H9 (cell line): ENCODE data around the gene CYBC1. TPM values are rescaled to one million over a fixed set of nuclear protein-coding genes. Genes with fewer than 3 reads are reported as not detected.
"Not testable (repeated sequence)": the region's sequence is repeated elsewhere in the genome, so short reads cannot be mapped to it uniquely, and the experiment has no call there.

ENCODE experiments used
- DNase-seq: peaks from one replicate; pipeline ENCODE4 v3.0.0-alpha.2; 2017
- H2AFZ ChIP-seq: one replicate; pipeline ENCODE4 v1.6.1; 2013; ENCODE audit warnings: mild to moderate bottlenecking, low read length, control low read depth, moderate library complexity
- H2AK5ac ChIP-seq: 2 replicates; pipeline ENCODE4 v1.6.1; 2013; ENCODE audit warnings: low read length, control low read depth, mixed read lengths; ENCODE audit not compliant: insufficient read length
- H2BK120ac ChIP-seq: one replicate; pipeline ENCODE4 v1.6.1; 2013; ENCODE audit warnings: low read depth, mild to moderate bottlenecking, low read length, control low read depth, inconsistent platforms; ENCODE audit not compliant: poor library complexity, severe bottlenecking
- H2BK12ac ChIP-seq: 2 replicates; pipeline ENCODE4 v1.6.1; 2013; ENCODE audit warnings: low read length, control low read depth, mixed read lengths, low read depth; ENCODE audit not compliant: insufficient read length
- H2BK15ac ChIP-seq: 2 replicates; pipeline ENCODE4 v1.6.1; 2013; ENCODE audit warnings: low read depth, low read length, control low read depth
- H2BK20ac ChIP-seq: one replicate; pipeline ENCODE4 v1.6.1; 2013; ENCODE audit warnings: low read depth, mild to moderate bottlenecking, low read length, control low read depth, inconsistent platforms; ENCODE audit not compliant: poor library complexity, severe bottlenecking
- H2BK5ac ChIP-seq: 2 replicates; pipeline ENCODE4 v1.6.1; 2013; ENCODE audit warnings: low read length, control low read depth, mixed read lengths; ENCODE audit not compliant: insufficient read length
- H3K14ac ChIP-seq: 2 replicates; pipeline ENCODE4 v1.6.1; 2013; ENCODE audit warnings: low read length, control low read depth; ENCODE audit not compliant: insufficient read depth
- H3K18ac ChIP-seq: 2 replicates; pipeline ENCODE4 v1.6.1; 2013; ENCODE audit warnings: low read depth, mild to moderate bottlenecking, mixed read lengths, low read length, control low read depth; ENCODE audit not compliant: insufficient read length
- H3K23ac ChIP-seq: 2 replicates; pipeline ENCODE4 v1.6.1; 2013; ENCODE audit warnings: low read length, control low read depth, mixed read lengths, low read depth; ENCODE audit not compliant: insufficient read length
- H3K23me2 ChIP-seq: 2 replicates; pipeline ENCODE4 v1.6.1; 2013; ENCODE audit warnings: low read depth, mild to moderate bottlenecking, mixed read lengths, low read length, control low read depth; ENCODE audit not compliant: insufficient read length, poor library complexity, severe bottlenecking
- H3K27ac ChIP-seq: 2 replicates; pipeline ENCODE4 v1.5.1; 2013; ENCODE audit warnings: low read length, control low read depth, mixed read lengths, low read depth; ENCODE audit not compliant: insufficient read length
- H3K27me3 ChIP-seq: 2 replicates; pipeline ENCODE4 v1.6.1; 2013; ENCODE audit warnings: low read length, control low read depth, inconsistent platforms; ENCODE audit not compliant: insufficient read depth
- H3K4ac ChIP-seq: 2 replicates; pipeline ENCODE4 v1.6.1; 2013; ENCODE audit warnings: low read depth, mild to moderate bottlenecking, control low read depth, inconsistent platforms, low read length, moderate library complexity
- H3K4me1 ChIP-seq: 2 replicates; pipeline ENCODE4 v1.6.1; 2013; ENCODE audit warnings: low read length, control low read depth, inconsistent platforms; ENCODE audit not compliant: insufficient read depth
- H3K4me2 ChIP-seq: 2 replicates; pipeline ENCODE4 v1.6.1; 2013; ENCODE audit warnings: low read length, control low read depth, mixed read lengths; ENCODE audit not compliant: insufficient read length, insufficient read depth
- H3K56ac ChIP-seq: 2 replicates; pipeline ENCODE4 v1.6.1; 2013; ENCODE audit warnings: low read depth, mild to moderate bottlenecking, mixed read lengths, low read length, control low read depth; ENCODE audit not compliant: insufficient read length
- H3K79me1 ChIP-seq: 2 replicates; pipeline ENCODE4 v1.6.1; 2013; ENCODE audit warnings: low read depth, mild to moderate bottlenecking, moderate library complexity, low read length, control low read depth, inconsistent platforms; ENCODE audit not compliant: insufficient read depth, poor library complexity, severe bottlenecking
- H3K79me2 ChIP-seq: 2 replicates; pipeline ENCODE4 v1.6.1; 2013; ENCODE audit warnings: low read length, control low read depth, inconsistent platforms; ENCODE audit not compliant: insufficient read depth
- H3K9ac ChIP-seq: 2 replicates; pipeline ENCODE4 v1.6.1; 2013; ENCODE audit warnings: low read length, control low read depth, mixed read lengths; ENCODE audit not compliant: insufficient read length; ENCODE audit errors: extremely low read depth
- H3K9me3 ChIP-seq: one replicate; pipeline ENCODE4 v1.6.1; 2013; ENCODE audit warnings: low read depth, low read length, inconsistent platforms; ENCODE audit not compliant: control insufficient read depth
- H3T11ph ChIP-seq: one replicate; pipeline ENCODE4 v1.6.1; 2013; ENCODE audit warnings: mild to moderate bottlenecking, low read length, control low read depth, inconsistent platforms
- H4K20me1 ChIP-seq: one replicate; pipeline ENCODE4 v1.6.1; 2013; ENCODE audit not compliant: control insufficient read depth, insufficient read length, insufficient read depth
- H4K5ac ChIP-seq: 2 replicates; pipeline ENCODE4 v1.6.1; 2013; ENCODE audit warnings: low read depth, mild to moderate bottlenecking, mixed read lengths, low read length, control low read depth; ENCODE audit not compliant: insufficient read length
- H4K8ac ChIP-seq: replicated peaks from 2 replicates; pipeline ENCODE4 v1.6.1; 2013; ENCODE audit warnings: low read length, control low read depth, mixed read lengths, low read depth; ENCODE audit not compliant: insufficient read length
- H4K91ac ChIP-seq: 2 replicates; pipeline ENCODE4 v1.6.1; 2013; ENCODE audit warnings: low read depth, mild to moderate bottlenecking, moderate library complexity, mixed read lengths, low read length, control low read depth; ENCODE audit not compliant: insufficient read length
- H3K27ac Mint-ChIP-seq, 3 experiments: 2 replicates in 2 of 3; 3 replicates in 1 of 3; pipeline ENCODE4 v1.8.0; 2020 to 2021; ENCODE audit warnings: mixed read lengths in 3 of 3, mild to moderate bottlenecking in 1 of 3, moderate library complexity in 1 of 3
- H3K27me3 Mint-ChIP-seq: 2 replicates; pipeline ENCODE4 v1.8.0; 2021; ENCODE audit warnings: low read depth, mild to moderate bottlenecking, moderate library complexity, mixed read lengths
- H3K36me3 Mint-ChIP-seq, 3 experiments: 2 replicates in 2 of 3; 3 replicates in 1 of 3; pipeline ENCODE4 v1.8.0; 2020 to 2021; ENCODE audit warnings: low read depth in 3 of 3, mixed read lengths in 3 of 3; ENCODE audit not compliant: insufficient read depth in 1 of 3
- H3K4me1 Mint-ChIP-seq, 2 experiments: 2 replicates each; pipeline ENCODE4 v1.8.0; 2020; ENCODE audit warnings: mixed read lengths in 2 of 2
- H3K4me3 Mint-ChIP-seq, 2 experiments: 2 replicates in 1 of 2; 3 replicates in 1 of 2; pipeline ENCODE4 v1.8.0; 2020 to 2021; ENCODE audit warnings: mild to moderate bottlenecking in 2 of 2, mixed read lengths in 2 of 2, moderate library complexity in 1 of 2
- H3K9me3 Mint-ChIP-seq, 2 experiments: 2 replicates in 1 of 2; 3 replicates in 1 of 2; pipeline ENCODE4 v1.8.0; 2020; ENCODE audit warnings: mild to moderate bottlenecking in 2 of 2, mixed read lengths in 2 of 2, moderate library complexity in 1 of 2
- CTCF ChIP-seq: fragments of 200-600 bp; sonication (generic); conservative IDR thresholded peaks from 3 replicates; pipeline ENCODE4 v1.8.0; 2021; ENCODE audit warnings: antibody characterized with exemption, mild to moderate bottlenecking
- WGBS: extraction: QIAGEN DNeasy Blood & Tissue Kit; methylation state at CpG from one replicate; pipeline ENCODE4 v1.1.7; 2013; ENCODE audit warnings: missing lambda C conversion rate, low lambda C conversion rate, mixed read lengths; ENCODE audit not compliant: insufficient read length; ENCODE audit errors: extremely low coverage; 5-methylcytosine and 5-hydroxymethylcytosine counted together
- total RNA-seq: library from RNA; stranded (reverse); gene quantifications from 2 replicates; pipeline ENCODE4 v1.2.1, GENCODE V29; 2021

CYBC1 gene
- total RNA-seq, 1 experiment from 2014 or later, result 81.7 TPM

- Histone ChIP-seq H3T11ph (no peak overlapping the region), H3K14ac (no peak overlapping the region), H2BK5ac (no peak overlapping the region), H3K27me3 (no peaks in the 10 kb centered on the region), H3K9ac (no peak overlapping the region), H2AK5ac (no peak overlapping the region), H3K4ac (no peak overlapping the region), H3K56ac (no peak overlapping the region), H3K23ac (no peak overlapping the region), H3K79me2 (no peaks in the 10 kb centered on the region), H3K18ac (no peak overlapping the region), H2BK20ac (no peak overlapping the region), H2BK120ac (no peak overlapping the region), H3K4me1 (no peaks in the 10 kb centered on the region), H3K4me2 (no peak overlapping the region), H3K79me1 (no peaks in the 10 kb centered on the region), H4K20me1 (no peaks in the 10 kb centered on the region), H2BK15ac (no peak overlapping the region), H3K9me3 (no peaks in the 10 kb centered on the region), H3K27ac (no peak overlapping the region), H2AFZ (no peak overlapping the region), H4K8ac (no peak overlapping the region), H4K91ac (no peak overlapping the region), H2BK12ac (no peak overlapping the region), H4K5ac (no peak overlapping the region), H3K23me2 (peaks cover 6% of the 10 kb centered on the region)
- DNase-seq, result no peak
- TF ChIP-seq CTCF, result no peak
- H3K27ac Mint-ChIP-seq, result peak overlapping the region; percentile 13 to 88 (median 23); a peak in 3 of 7 replicates
- H3K4me3 Mint-ChIP-seq, result no peak overlapping the region; a peak in 1 of 5 replicates
- peaks cover 9 to 11% of the 10 kb centered on the region in 2 experiments for H3K4me1 Mint-ChIP-seq
- no peaks in the 10 kb centered on the region; the same call in 1 of the 2 replicates for H3K27me3 Mint-ChIP-seq
- peaks cover 29 to 68% (median 63%) of the 10 kb centered on the region in 3 experiments for H3K36me3 Mint-ChIP-seq
- no peaks in the 10 kb centered on the region; a peak in 2 of 5 replicates for H3K9me3 Mint-ChIP-seq
- no CpG with 5 or more reads among the region's 10 CpGs for WGBS
Measured at GRCh38 chr17:82461827-82462524, 11.4 kb upstream of the CYBC1 start.

- not testable (repeated sequence) for H3K56ac ChIP-seq, H4K91ac ChIP-seq, H2AK5ac ChIP-seq, H3K18ac ChIP-seq, H3K9me3 ChIP-seq, DNase-seq, H3K4ac ChIP-seq, H2BK12ac ChIP-seq, H3T11ph ChIP-seq, H3K27ac Mint-ChIP-seq, H2BK20ac ChIP-seq, H3K79me1 ChIP-seq, H4K8ac ChIP-seq, H3K27ac ChIP-seq, H3K4me1 ChIP-seq, H2AFZ ChIP-seq, H3K9ac ChIP-seq, H3K23me2 ChIP-seq, H3K14ac ChIP-seq, H4K20me1 ChIP-seq, H3K4me2 ChIP-seq, H3K9me3 Mint-ChIP-seq, H2BK120ac ChIP-seq, H3K79me2 ChIP-seq, H2BK5ac ChIP-seq, H3K27me3 Mint-ChIP-seq, H3K27me3 ChIP-seq, H3K23ac ChIP-seq, H4K5ac ChIP-seq, H2BK15ac ChIP-seq
- H3K4me1 Mint-ChIP-seq, result peaks cover 9 to 11% of the 10 kb centered on the region in 2 experiments
- WGBS, result no CpG with 5 or more reads among the region's 9 CpGs
- H3K36me3 Mint-ChIP-seq, result peaks cover 21 to 51% (median 46%) of the 10 kb centered on the region in 3 experiments
- peak overlapping the region; percentile 92 to 97; a peak in 4 of 5 replicates for H3K4me3 Mint-ChIP-seq
Measured at GRCh38 chr17:82459936-82460335, 9.4 kb upstream of the CYBC1 start.
